ENCODE measurements around the gene TMPRSS7.

TMPRSS7 gene

GRCh38 chr3:112034436-112034835, at the start of gene TMPRSS7:
Gene TMPRSS7 (plus strand): TSS chr3:112034736. CDS start chr3:112034846, 110 bp downstream.
- no peak for DNase-seq

- no peak for DNase-seq
Observed at GRCh38 chr3:111986800-111987199, 47.7 kb upstream of the TMPRSS7 start.

GRCh38 chr3:111989061-111989678, 45.4 kb upstream of the TMPRSS7 start:
- DNase-seq = peak; percentile 39 to 73

- no peak for DNase-seq
Observed at GRCh38 chr3:111993038-111993437, 41.5 kb upstream of the TMPRSS7 start.

- no peak for DNase-seq
Observed at GRCh38 chr3:111998636-111999483, 35.7 kb upstream of the TMPRSS7 start, which contains the start of gene TAGLN3. Gene TAGLN3 (plus strand): TSS chr3:111998922. CDS start chr3:111999423, 501 bp downstream.

- no peak for DNase-seq
Observed at GRCh38 chr3:111999484-112000324, 34.8 kb upstream of the TMPRSS7 start.

GRCh38 chr3:112000367-112000771, 34.2 kb upstream of the TMPRSS7 start:
- DNase-seq = no peak

- DNase-seq = no peak
Observed at GRCh38 chr3:112000966-112001365, 33.6 kb upstream of the TMPRSS7 start.

GRCh38 chr3:112001526-112001925, 33.0 kb upstream of the TMPRSS7 start:
- no peak for DNase-seq

GRCh38 chr3:112002096-112002971, 32.2 kb upstream of the TMPRSS7 start:
- DNase-seq = peak; percentile 18 to 46

- DNase-seq = no peak
Observed at GRCh38 chr3:112003321-112004080, 31.0 kb upstream of the TMPRSS7 start.

GRCh38 chr3:112004187-112004586, 30.3 kb upstream of the TMPRSS7 start:
- DNase-seq = no peak

GRCh38 chr3:112004669-112005068, 29.9 kb upstream of the TMPRSS7 start:
- no peak for DNase-seq

- no peak for DNase-seq
Observed at GRCh38 chr3:112005091-112005672, 29.4 kb upstream of the TMPRSS7 start.

- no peak for DNase-seq
Observed at GRCh38 chr3:112007633-112008032, 26.9 kb upstream of the TMPRSS7 start.

GRCh38 chr3:112009670-112010069, 24.9 kb upstream of the TMPRSS7 start:
- no peak for DNase-seq

- DNase-seq = no peak
Observed at GRCh38 chr3:112010636-112011035, 23.9 kb upstream of the TMPRSS7 start.

GRCh38 chr3:112011376-112011940, 23.1 kb upstream of the TMPRSS7 start:
- no peak for DNase-seq

- no peak for DNase-seq
Observed at GRCh38 chr3:112012205-112012992, 22.1 kb upstream of the TMPRSS7 start.

Data from inflammatory macrophage treated with lipopolysaccharide for 1 hour (primary cell).